OCI-LY3 (cell line): ENCODE data around the gene LMBR1.

Experiments
- H2AFZ ChIP-seq: fragments of 200-600, 300-600 bp; shearing (Covaris generic); 2 replicates; pipeline ENCODE4 v1.6.0; 2014; ENCODE audit warnings: antibody characterized with exemption, low read depth, low read length
- H3K27ac ChIP-seq: fragments of 200-600, 300-600 bp; sonication (generic); 2 replicates; pipeline ENCODE4 v1.5.1; 2014; ENCODE audit warnings: mild to moderate bottlenecking, low read length, moderate library complexity, mixed read lengths
- H3K27me3 ChIP-seq: fragments of 200-600, 300-600 bp; sonication (generic); 2 replicates; pipeline ENCODE4 v1.6.1; 2014; ENCODE audit warnings: low read depth, low read length, mixed read lengths
- H3K36me3 ChIP-seq: fragments of 200-600, 300-600 bp; sonication (generic); replicated peaks from 2 replicates; pipeline ENCODE3; 2014; ENCODE audit warnings: low read depth, low read length, mixed read lengths
- H3K4me1 ChIP-seq: fragments of 300-600, 200-600 bp; sonication (generic); 2 replicates; pipeline ENCODE4 v1.6.1; 2014; ENCODE audit warnings: low read length, mixed read lengths
- H3K4me2 ChIP-seq: fragments of 200-600, 300-600 bp; sonication (generic); 2 replicates; pipeline ENCODE4 v1.6.1; 2014; ENCODE audit warnings: low read length, mixed read lengths
- H3K4me3 ChIP-seq: fragments of 300-600, 200-600 bp; sonication (generic); 2 replicates; pipeline ENCODE4 v1.5.1; 2014; ENCODE audit warnings: antibody characterized with exemption, mild to moderate bottlenecking, low read length, moderate library complexity
- H3K79me2 ChIP-seq: fragments of 300-600, 200-600 bp; shearing (Covaris generic); 2 replicates; pipeline ENCODE4 v1.6.1; 2014; ENCODE audit warnings: mild to moderate bottlenecking, low read length, mixed read lengths
- H3K9ac ChIP-seq: fragments of 300-600, 200-600 bp; shearing (Covaris generic); 2 replicates; pipeline ENCODE4 v1.6.0; 2014; ENCODE audit warnings: mild to moderate bottlenecking, low read length, moderate library complexity
- H3K9me3 ChIP-seq: fragments of 200-600, 300-600 bp; shearing (Covaris generic); 2 replicates; pipeline ENCODE4 v1.6.1; 2014; ENCODE audit warnings: low read length, mixed read lengths; ENCODE audit not compliant: insufficient read depth
- H4K20me1 ChIP-seq: fragments of 200-600, 300-600 bp; sonication (generic); 2 replicates; pipeline ENCODE4 v1.6.1; 2016; ENCODE audit warnings: low read length, mixed read lengths; ENCODE audit not compliant: insufficient read depth
- CTCF ChIP-seq: fragments of 200-600, 300-600 bp; sonication (generic); IDR thresholded peaks from 2 replicates; pipeline ENCODE4 v1.5.1; 2014; ENCODE audit warnings: antibody characterized with exemption, low read length, low read depth
- EZH2phosphoT487 ChIP-seq: fragments of 200-600 bp; shearing (Covaris generic); IDR thresholded peaks from 2 replicates; pipeline ENCODE4 v1.6.1; 2018; ENCODE audit warnings: antibody characterized with exemption, mixed run types, low read depth

Gene LMBR1

GRCh38 chr7:156668130-156668741, 224.7 kb downstream of the LMBR1 start:
- Histone ChIP-seq H3K27me3 (no peaks in the 10 kb centered on the region), H3K9ac (no peak overlapping the region), H2AFZ (no peak overlapping the region), H3K79me2 (no peaks in the 10 kb centered on the region), H3K4me2 (no peak overlapping the region), H3K4me3 (no peak overlapping the region), H3K4me1 (no peaks in the 10 kb centered on the region), H3K9me3 (no peaks in the 10 kb centered on the region), H3K27ac (no peak overlapping the region), H3K36me3 (peaks cover 3% of the 10 kb centered on the region), H4K20me1 (no peaks in the 10 kb centered on the region)
- TF ChIP-seq EZH2phosphoT487, result no peak

GRCh38 chr7:156667110-156667426, 225.9 kb downstream of the LMBR1 start:
- H3K27me3 ChIP-seq, result no peaks in the 10 kb centered on the region
- H3K4me2 ChIP-seq, result no peak overlapping the region
- H3K36me3 ChIP-seq, result peaks cover 3% of the 10 kb centered on the region
- no peak overlapping the region for H2AFZ ChIP-seq
- TF ChIP-seq CTCF, result no peak
- TF ChIP-seq EZH2phosphoT487, result no peak
- H3K4me3 ChIP-seq, result no peak overlapping the region
- H3K27ac ChIP-seq, result no peak overlapping the region
- H3K79me2 ChIP-seq, result no peaks in the 10 kb centered on the region
- no peaks in the 10 kb centered on the region for H4K20me1 ChIP-seq
- H3K9ac ChIP-seq, result no peak overlapping the region
- H3K4me1 ChIP-seq, result no peaks in the 10 kb centered on the region
- no peaks in the 10 kb centered on the region for H3K9me3 ChIP-seq

- H4K20me1 ChIP-seq, result no peaks in the 10 kb centered on the region
- no peak for TF ChIP-seq EZH2phosphoT487
- no peak for TF ChIP-seq CTCF
- H3K27ac ChIP-seq, result no peak overlapping the region
Measured at GRCh38 chr7:156666368-156667109, 226.4 kb downstream of the LMBR1 start.

GRCh38 chr7:156665101-156665500, 227.9 kb downstream of the LMBR1 start:
- Histone ChIP-seq H3K9ac (no peak overlapping the region), H2AFZ (no peak overlapping the region), H3K36me3 (no peaks in the 10 kb centered on the region), H3K79me2 (no peaks in the 10 kb centered on the region), H3K4me3 (no peak overlapping the region), H4K20me1 (no peaks in the 10 kb centered on the region), H3K27ac (no peak overlapping the region), H3K27me3 (no peaks in the 10 kb centered on the region), H3K4me2 (no peak overlapping the region), H3K4me1 (no peaks in the 10 kb centered on the region), H3K9me3 (no peaks in the 10 kb centered on the region)
- no peak for TF ChIP-seq EZH2phosphoT487
- no peak for TF ChIP-seq CTCF

More at GRCh38 chr7:156666368-156667109, 226.4 kb downstream of the LMBR1 start:
- H3K9me3 ChIP-seq, result no peaks in the 10 kb centered on the region
- peaks cover 3% of the 10 kb centered on the region for H3K36me3 ChIP-seq
- H3K27me3 ChIP-seq, result no peaks in the 10 kb centered on the region
- no peaks in the 10 kb centered on the region for H3K79me2 ChIP-seq
- no peak overlapping the region for H2AFZ ChIP-seq
- H3K4me2 ChIP-seq, result no peak overlapping the region
- H3K4me1 ChIP-seq, result no peaks in the 10 kb centered on the region
- H3K4me3 ChIP-seq, result no peak overlapping the region
- H3K9ac ChIP-seq, result no peak overlapping the region
